GM21737 (cell line): Measurements from ENCODE around the gene CLEC2B.

Experiments
- ATAC-seq: cut with Tn5 transposase; IDR thresholded peaks from one replicate; pipeline ENCODE4 v1.9.1; 2021; ENCODE audit warnings: mild to moderate bottlenecking, moderate library complexity; ENCODE audit not compliant: unreplicated experiment

Gene CLEC2B

DNA sequence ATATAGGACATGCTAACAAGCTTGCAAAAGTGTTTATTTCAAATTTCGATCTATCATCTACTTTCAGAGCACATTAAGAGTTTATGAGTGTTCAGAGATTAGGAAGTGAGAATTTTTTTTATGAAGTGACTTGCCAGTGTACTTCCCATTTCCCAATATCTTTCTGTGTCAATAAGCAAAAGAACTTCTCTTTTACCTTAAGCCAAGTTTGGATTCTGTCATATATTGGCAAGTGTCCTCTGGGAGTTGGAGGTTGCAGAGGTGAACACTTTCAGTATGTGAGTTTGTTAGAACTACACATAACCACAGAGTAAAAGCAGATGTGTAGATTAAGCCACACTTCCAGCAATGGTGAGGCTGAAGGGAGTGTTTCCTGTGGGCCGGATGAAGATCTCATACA lies 58.5 kb downstream of the CLEC2B start:
- ATAC-seq, result no peak

GRCh38 chr12:9809866-9810265 lies 59.3 kb downstream of the CLEC2B start:
- no peak for ATAC-seq

- ATAC-seq, result no peak
These were observed 59.8 kb downstream of the CLEC2B start for GRCh38 chr12:9809338-9809737.

DNA sequence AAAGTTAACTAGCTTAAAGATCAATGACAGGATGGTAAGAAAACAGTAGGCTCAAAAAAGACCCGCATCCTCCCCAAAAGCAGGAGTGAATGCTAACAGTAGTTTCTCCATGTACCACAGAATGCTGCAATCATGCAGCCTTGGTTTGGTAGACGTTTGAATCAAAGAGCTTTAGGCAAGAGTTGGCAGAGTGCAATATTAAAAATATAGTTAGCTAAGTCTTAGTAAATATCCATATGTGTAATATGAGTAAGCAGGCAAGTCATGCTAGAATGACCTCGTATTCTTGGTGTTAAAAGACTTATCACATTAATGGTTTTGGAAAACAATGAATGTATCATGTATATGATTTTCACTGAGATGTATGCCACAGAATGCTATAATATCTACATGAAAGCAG lies 60.6 kb downstream of the CLEC2B start:
- ATAC-seq, result no peak

DNA sequence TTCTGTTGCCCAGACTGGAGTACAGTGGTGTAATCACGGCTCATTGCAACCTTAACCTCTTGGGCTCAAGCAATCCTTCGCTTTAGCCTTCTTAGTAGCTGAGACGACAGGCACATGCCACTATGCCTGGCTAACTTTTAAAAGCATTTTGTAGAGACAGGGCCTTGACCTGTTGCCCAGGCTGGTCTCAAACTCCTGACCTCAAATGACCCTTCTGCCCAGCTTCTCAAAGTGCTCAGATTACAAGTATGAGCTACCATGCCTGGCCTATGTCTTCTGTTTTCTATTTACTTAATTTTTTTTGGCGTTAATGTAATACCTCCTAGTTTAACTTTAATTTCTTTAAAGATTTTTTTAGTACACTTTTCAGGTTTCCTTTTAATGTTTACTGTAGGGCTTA lies 62.4 kb downstream of the CLEC2B start:
- ATAC-seq, result no peak

GRCh38 chr12:9805883-9806282 lies 63.3 kb downstream of the CLEC2B start:
- ATAC-seq, result no peak
